ENCODE data around the gene SLC24A2.

DNA sequence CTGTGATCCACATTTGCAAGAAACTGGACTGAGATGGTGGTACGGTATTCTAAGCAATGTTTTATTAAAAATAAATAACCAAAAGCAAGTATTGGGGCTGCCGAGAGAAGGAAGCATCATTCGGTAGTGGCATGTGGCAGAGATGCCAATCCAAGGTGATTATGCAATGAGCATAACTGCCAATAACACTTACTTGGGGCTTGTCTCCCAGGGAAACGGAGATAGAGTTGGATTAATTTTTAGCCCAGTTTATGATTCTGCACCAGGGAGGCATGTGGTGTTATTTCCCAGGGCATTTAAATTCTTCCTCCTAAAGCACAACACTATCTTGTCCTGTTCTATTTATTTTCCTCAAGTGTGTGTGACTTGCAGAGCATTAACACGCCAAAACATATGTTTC, 17.9 kb downstream of the SLC24A2 start:
- TF ChIP-seq, protein P1, sequence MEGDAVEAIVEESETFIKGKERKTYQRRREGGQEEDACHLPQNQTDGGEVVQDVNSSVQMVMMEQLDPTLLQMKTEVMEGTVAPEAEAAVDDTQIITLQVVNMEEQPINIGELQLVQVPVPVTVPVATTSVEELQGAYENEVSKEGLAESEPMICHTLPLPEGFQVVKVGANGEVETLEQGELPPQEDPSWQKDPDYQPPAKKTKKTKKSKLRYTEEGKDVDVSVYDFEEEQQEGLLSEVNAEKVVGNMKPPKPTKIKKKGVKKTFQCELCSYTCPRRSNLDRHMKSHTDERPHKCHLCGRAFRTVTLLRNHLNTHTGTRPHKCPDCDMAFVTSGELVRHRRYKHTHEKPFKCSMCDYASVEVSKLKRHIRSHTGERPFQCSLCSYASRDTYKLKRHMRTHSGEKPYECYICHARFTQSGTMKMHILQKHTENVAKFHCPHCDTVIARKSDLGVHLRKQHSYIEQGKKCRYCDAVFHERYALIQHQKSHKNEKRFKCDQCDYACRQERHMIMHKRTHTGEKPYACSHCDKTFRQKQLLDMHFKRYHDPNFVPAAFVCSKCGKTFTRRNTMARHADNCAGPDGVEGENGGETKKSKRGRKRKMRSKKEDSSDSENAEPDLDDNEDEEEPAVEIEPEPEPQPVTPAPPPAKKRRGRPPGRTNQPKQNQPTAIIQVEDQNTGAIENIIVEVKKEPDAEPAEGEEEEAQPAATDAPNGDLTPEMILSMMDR (IDR thresholded peaks at IDR 0.05), result no peak
- TF ChIP-seq POLR2A (IDR thresholded peaks at IDR 0.05) (no peak), POLR2AphosphoS5 (IDR thresholded peaks at IDR 0.05) (no peak)

Data from prostate gland (tissue), 2 donors.